ENCODE data around the gene CSF3.

CSF3 gene

GRCh38 chr17:40014375-40014980 lies 762 bp upstream of the CSF3 start:
- DNase-seq (ENCODE audit: extremely low read depth, low read depth), result no peak
- TF ChIP-seq, protein P1, sequence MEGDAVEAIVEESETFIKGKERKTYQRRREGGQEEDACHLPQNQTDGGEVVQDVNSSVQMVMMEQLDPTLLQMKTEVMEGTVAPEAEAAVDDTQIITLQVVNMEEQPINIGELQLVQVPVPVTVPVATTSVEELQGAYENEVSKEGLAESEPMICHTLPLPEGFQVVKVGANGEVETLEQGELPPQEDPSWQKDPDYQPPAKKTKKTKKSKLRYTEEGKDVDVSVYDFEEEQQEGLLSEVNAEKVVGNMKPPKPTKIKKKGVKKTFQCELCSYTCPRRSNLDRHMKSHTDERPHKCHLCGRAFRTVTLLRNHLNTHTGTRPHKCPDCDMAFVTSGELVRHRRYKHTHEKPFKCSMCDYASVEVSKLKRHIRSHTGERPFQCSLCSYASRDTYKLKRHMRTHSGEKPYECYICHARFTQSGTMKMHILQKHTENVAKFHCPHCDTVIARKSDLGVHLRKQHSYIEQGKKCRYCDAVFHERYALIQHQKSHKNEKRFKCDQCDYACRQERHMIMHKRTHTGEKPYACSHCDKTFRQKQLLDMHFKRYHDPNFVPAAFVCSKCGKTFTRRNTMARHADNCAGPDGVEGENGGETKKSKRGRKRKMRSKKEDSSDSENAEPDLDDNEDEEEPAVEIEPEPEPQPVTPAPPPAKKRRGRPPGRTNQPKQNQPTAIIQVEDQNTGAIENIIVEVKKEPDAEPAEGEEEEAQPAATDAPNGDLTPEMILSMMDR (IDR thresholded peaks at IDR 0.05; ENCODE audit: low read depth, low read length), result no peak

DNA sequence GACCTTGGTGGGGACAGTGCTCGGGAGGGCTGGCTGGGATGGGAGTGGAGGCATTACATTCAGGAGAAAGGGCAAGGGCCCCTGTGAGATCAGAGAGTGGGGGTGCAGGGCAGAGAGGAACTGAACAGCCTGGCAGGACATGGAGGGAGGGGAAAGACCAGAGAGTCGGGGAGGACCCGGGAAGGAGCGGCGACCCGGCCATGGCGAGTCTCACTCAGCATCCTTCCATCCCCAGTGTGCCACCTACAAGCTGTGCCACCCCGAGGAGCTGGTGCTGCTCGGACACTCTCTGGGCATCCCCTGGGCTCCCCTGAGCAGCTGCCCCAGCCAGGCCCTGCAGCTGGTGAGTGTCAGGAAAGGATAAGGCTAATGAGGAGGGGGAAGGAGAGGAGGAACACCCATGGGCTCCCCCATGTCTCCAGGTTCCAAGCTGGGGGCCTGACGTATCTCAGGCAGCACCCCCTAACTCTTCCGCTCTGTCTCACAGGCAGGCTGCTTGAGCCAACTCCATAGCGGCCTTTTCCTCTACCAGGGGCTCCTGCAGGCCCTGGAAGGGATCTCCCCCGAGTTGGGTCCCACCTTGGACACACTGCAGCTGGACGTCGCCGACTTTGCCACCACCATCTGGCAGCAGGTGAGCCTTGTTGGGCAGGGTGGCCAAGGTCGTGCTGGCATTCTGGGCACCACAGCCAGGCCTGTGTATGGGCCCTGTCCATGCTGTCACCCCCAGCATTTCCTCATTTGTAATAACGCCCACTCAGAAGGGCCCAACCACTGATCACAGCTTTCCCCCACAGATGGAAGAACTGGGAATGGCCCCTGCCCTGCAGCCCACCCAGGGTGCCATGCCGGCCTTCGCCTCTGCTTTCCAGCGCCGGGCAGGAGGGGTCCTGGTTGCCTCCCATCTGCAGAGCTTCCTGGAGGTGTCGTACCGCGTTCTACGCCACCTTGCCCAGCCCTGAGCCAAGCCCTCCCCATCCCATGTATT lies 1.1 kb downstream of the CSF3 start:
- TF ChIP-seq, protein P1 (IDR thresholded peaks at IDR 0.05; ENCODE audit: low read depth, low read length), result no peak
- no peak for DNase-seq (ENCODE audit: extremely low read depth, low read depth)

- TF ChIP-seq, protein P1 (IDR thresholded peaks at IDR 0.05; ENCODE audit: low read depth, low read length), result no peak
- DNase-seq (ENCODE audit: extremely low read depth, low read depth), result no peak
Observed at GRCh38 chr17:40017422-40018080, 2.3 kb downstream of the CSF3 start.

DNA sequence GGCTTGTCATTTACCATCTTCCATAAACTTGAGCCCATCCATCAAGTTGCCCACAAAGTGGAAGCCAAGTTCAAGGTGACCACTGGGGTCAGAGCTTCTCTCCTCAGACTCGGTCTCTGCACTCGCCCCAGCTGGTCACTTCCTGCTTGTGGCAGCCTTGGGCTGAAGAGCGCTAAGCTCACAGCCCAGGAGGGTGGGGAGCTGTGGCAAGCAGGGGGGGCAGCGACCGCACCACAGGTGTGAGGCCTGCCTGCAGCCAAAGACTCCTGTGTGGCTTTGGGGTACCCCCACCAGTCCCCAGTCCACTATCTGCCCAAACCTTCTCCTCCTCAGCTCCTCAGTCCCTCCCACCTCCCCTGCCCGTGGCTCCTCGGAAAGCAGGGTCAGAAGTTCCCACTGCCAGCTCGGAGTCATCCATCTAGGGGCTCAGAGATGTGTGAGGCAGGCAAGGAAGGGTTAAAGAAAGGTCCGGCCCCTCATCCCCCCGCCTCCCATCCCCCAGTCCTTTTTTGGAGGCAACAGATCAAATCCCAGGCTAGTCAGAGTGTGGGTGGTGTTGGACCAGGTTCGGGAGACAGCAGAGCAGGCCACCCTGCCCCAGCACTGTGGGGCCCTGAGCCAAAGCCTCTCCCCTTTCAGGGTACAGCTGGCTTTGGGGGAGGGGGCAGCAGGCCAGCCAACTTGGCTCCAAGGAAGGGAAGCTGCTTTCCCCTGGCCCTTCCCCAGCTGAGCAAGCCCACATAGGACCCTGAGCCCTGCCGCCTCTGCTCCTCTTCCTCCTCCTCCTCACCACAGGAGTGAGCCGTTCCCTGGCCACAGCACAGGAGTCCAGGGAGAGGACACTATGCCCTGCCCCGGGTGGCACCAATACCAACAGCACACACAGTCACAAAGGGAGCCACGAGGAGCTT lies 3.2 kb downstream of the CSF3 start:
- DNase-seq (ENCODE audit: extremely low read depth, low read depth), result no peak
- TF ChIP-seq, protein P1 (IDR thresholded peaks at IDR 0.05; ENCODE audit: low read depth, low read length), result no peak

DNA sequence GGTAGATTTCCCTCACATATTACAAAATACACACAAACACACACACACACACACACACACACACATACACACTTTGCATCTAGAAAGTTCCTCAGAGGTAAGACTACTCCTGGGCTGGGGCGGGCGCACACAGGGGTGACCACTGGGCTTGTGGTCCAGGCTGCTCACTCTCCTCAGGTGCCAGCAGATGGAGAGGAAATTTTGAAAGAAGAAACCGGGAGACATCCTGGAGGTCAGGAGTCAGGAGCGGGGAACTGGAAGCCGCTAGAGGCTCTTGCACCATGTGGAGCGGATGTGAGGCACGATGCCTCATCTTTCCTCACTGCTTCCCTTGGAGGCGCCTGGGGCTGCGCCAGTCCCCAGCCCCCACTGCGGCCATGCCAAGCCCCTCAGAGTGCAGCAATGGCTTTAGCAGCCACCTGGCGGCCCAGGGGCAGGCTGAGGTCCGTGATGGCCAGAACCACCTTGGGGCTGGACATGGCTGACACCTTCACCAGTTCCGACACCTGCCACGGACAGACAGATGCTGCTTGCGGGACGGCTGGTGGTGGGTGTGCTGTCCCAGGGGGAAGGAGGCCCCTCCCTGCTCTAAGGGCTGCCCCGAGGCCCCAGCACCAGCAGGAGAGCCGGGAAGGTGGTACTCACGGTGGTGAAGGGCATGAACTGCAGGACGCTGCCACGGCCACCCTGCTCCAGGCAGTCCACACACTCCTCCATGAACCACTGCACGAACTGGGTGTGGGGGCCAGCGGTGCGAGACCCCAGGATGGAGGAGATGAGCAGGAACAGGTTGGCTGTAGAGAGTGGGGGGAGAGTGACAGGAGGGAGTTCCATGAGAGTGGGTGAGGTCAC lies 4.1 kb downstream of the CSF3 start:
- DNase-seq (ENCODE audit: extremely low read depth, low read depth), result no peak

More for the DNA sequence above, 4.1 kb downstream of the CSF3 start:
- TF ChIP-seq, protein P1 (IDR thresholded peaks at IDR 0.05; ENCODE audit: low read depth, low read length), result no peak

Measured in AG09319 (cell line).